Keratinocyte (primary cell): Measurements from ENCODE around the gene EHHADH. TPM values are rescaled to one million over a fixed set of nuclear protein-coding genes. Genes with fewer than 3 reads are reported as not detected.

Experiments used
- DNase-seq: peaks from one replicate; pipeline ENCODE4 v3.0.0-alpha.2; 2011; ENCODE audit warnings: low read depth, missing footprints, low spot score
- FAIRE-seq: peaks from 2 replicates; lab custom pipeline; 2011; peaks lifted over from hg19 to GRCh38; lab: Jason Lieb, UNC
- H2AFZ ChIP-seq: 2 replicates; pipeline ENCODE4 v1.6.0; 2012; ENCODE audit warnings: low read length, control low read depth, inconsistent platforms; ENCODE audit not compliant: control insufficient read depth
- H3K27ac ChIP-seq: 2 replicates; pipeline ENCODE4 v1.5.1; 2011; ENCODE audit warnings: low read length; ENCODE audit not compliant: control insufficient read depth, insufficient read depth
- H3K27me3 ChIP-seq: 3 replicates; pipeline ENCODE4 v1.6.0; 2011; ENCODE audit warnings: low read length; ENCODE audit not compliant: control insufficient read depth, insufficient read depth; ENCODE audit errors: extremely low read depth
- H3K36me3 ChIP-seq, 2 experiments: 2 replicates in 1 of 2; 3 replicates in 1 of 2; pipeline ENCODE4 v1.5.1; 2011; ENCODE audit warnings: low read length in 2 of 2, mild to moderate bottlenecking in 1 of 2; ENCODE audit not compliant: control insufficient read depth in 2 of 2, insufficient read depth in 2 of 2; ENCODE audit errors: extremely low read depth in 1 of 2
- H3K4me1 ChIP-seq: 3 replicates; pipeline ENCODE4 v1.5.1; 2011; ENCODE audit warnings: low read length; ENCODE audit not compliant: control insufficient read depth, insufficient read depth; ENCODE audit errors: extremely low read depth
- H3K4me2 ChIP-seq: 3 replicates; pipeline ENCODE4 v1.6.0; 2011; ENCODE audit warnings: low read depth, low read length; ENCODE audit not compliant: control insufficient read depth, insufficient read depth; ENCODE audit errors: extremely low read depth
- H3K4me3 ChIP-seq, 3 experiments: fragments of 200-600 bp in 1 of 3; sonication (generic) in 1 of 3; 2 replicates in 2 of 3; 3 replicates in 1 of 3; pipeline ENCODE4 v1.5.1; 2011 to 2016; ENCODE audit warnings: low read length in 3 of 3, mild to moderate bottlenecking in 3 of 3, control low read depth in 2 of 3, inconsistent platforms in 1 of 3, low read depth in 1 of 3, mixed read lengths in 1 of 3, mixed run types in 1 of 3, moderate library complexity in 1 of 3; ENCODE audit not compliant: control insufficient read depth in 2 of 3, insufficient read depth in 2 of 3; ENCODE audit errors: extremely low read depth in 1 of 3
- H3K79me2 ChIP-seq: 2 replicates; pipeline ENCODE4 v1.6.0; 2012; ENCODE audit warnings: low read length; ENCODE audit not compliant: control insufficient read depth, insufficient read depth
- H3K9ac ChIP-seq: 3 replicates; pipeline ENCODE4 v1.6.0; 2011; ENCODE audit warnings: low read length; ENCODE audit not compliant: control insufficient read depth, insufficient read depth; ENCODE audit errors: extremely low read depth
- H3K9me1 ChIP-seq: 3 replicates; pipeline ENCODE4 v1.6.0; 2011; ENCODE audit warnings: low read length; ENCODE audit not compliant: control insufficient read depth, insufficient read depth; ENCODE audit errors: extremely low read depth
- H3K9me3 ChIP-seq: 2 replicates; pipeline ENCODE4 v1.5.1; 2012; ENCODE audit warnings: low read depth, low read length; ENCODE audit not compliant: control insufficient read depth
- H4K20me1 ChIP-seq: 3 replicates; pipeline ENCODE4 v1.6.0; 2011; ENCODE audit warnings: low read length; ENCODE audit not compliant: control insufficient read depth, insufficient read depth; ENCODE audit errors: extremely low read depth
- EZH2 ChIP-seq: IDR thresholded peaks from one replicate; pipeline ENCODE4 v1.6.1; 2012; ENCODE audit warnings: inconsistent platforms, mild to moderate bottlenecking, low read length, moderate library complexity
- dilution Hi-C: fragments of 300-500 bp; cut with MboI; formaldehyde crosslinking; loops from one replicate; pipeline ENCODE4 v1.7.0; 2020; ENCODE audit warnings: low sequenced_read_pairs; ENCODE audit not compliant: extremely low pct_ligation_motif_present
- polyA plus RNA-seq, 5 experiments: library from polyadenylated mRNA; depleted of rRNA in 3 of 5; stranded (reverse) in 3 of 5; stranded (forward) in 1 of 5; unstranded in 1 of 5; fragments of >200 nt; gene quantifications; 1 replicate in 1 of 5; 2 replicates in 3 of 5; 3 replicates in 1 of 5; pipeline versions ENCODE4 v1.2.1 to v1.2.3, GENCODE V29; 2011 to 2012; ENCODE audit warnings: missing spikeins in 2 of 5, low read depth in 1 of 5, low replicate concordance in 1 of 5
- TF ChIP-seq, protein P1 (sequence below), 3 experiments: IDR thresholded peaks in 1 of 3; conservative IDR thresholded peaks in 1 of 3; optimal IDR thresholded peaks in 1 of 3; 2 replicates in 2 of 3; 3 replicates in 1 of 3; pipeline versions ENCODE3 to v1.5.1; 2011; ENCODE audit warnings: low read length in 3 of 3, mild to moderate bottlenecking in 3 of 3, moderate library complexity in 2 of 3, control low read depth in 1 of 3, inconsistent platforms in 1 of 3; ENCODE audit not compliant: insufficient read depth in 2 of 3; ENCODE audit errors: extremely low read depth in 1 of 3

The EHHADH gene
- polyA plus RNA-seq, 1 donor (not counting 4 experiments of a cell fraction or from before 2014, with no cell fraction given) = 5.6 TPM

DNA sequence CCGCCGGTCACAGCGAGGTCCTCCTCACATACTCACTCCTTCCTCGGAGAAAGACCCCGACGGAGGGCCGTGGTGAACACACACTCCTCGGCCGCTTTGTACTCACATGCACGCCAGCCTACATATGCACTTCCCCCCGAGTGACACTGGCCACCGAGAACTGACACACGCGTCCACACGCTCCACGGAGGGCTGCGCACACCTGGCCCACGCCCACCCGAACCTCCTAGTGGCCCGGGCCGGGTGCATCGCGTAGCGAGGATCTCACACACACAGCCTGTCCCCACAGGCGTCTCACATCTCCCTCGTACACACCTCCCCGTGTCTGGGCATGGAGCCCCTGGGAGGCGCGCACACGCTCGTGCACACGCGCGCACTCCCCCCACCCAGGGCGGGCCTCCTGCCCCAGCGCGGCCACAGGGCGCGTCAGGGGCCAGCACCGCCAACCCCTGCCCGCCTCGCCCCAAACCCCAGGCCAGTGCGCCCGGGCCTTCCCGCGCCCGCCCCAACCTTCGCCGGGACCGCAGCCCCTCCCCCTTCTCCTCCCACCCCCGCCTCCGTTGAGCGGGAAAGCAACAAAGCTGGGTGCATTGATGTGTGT lies 100.6 kb downstream of the EHHADH start:
- dilution Hi-C loops = no loop called here
- H3K27ac ChIP-seq = no peak overlapping the region
- H3K4me2 ChIP-seq = peak overlapping the region; percentile 74
- DNase-seq (no peak), FAIRE-seq (no peak)
- H3K9me3 ChIP-seq = no peaks in the 10 kb centered on the region
- H2AFZ ChIP-seq = peak overlapping the region; percentile 70
- H3K36me3 ChIP-seq = no peaks in the 10 kb centered on the region
- H3K79me2 ChIP-seq = no peaks in the 10 kb centered on the region
- TF ChIP-seq, protein P1, sequence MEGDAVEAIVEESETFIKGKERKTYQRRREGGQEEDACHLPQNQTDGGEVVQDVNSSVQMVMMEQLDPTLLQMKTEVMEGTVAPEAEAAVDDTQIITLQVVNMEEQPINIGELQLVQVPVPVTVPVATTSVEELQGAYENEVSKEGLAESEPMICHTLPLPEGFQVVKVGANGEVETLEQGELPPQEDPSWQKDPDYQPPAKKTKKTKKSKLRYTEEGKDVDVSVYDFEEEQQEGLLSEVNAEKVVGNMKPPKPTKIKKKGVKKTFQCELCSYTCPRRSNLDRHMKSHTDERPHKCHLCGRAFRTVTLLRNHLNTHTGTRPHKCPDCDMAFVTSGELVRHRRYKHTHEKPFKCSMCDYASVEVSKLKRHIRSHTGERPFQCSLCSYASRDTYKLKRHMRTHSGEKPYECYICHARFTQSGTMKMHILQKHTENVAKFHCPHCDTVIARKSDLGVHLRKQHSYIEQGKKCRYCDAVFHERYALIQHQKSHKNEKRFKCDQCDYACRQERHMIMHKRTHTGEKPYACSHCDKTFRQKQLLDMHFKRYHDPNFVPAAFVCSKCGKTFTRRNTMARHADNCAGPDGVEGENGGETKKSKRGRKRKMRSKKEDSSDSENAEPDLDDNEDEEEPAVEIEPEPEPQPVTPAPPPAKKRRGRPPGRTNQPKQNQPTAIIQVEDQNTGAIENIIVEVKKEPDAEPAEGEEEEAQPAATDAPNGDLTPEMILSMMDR (optimal IDR thresholded peaks at IDR 0.05 in 1 of 3, IDR thresholded peaks at IDR 0.05 in 1 of 3, conservative IDR thresholded peaks at IDR 0.05 in 1 of 3; ENCODE audit: extremely low read depth in 1 of 3, insufficient read depth in 2 of 3, low read length in 3 of 3) = no peak
- peak; percentile 38 for TF ChIP-seq EZH2
- H3K4me1 ChIP-seq = no peaks in the 10 kb centered on the region
- peak overlapping the region; percentile 23 for H3K9ac ChIP-seq
- H3K9me1 ChIP-seq = no peaks in the 10 kb centered on the region
- H3K27me3 ChIP-seq = peaks cover 38% of the 10 kb centered on the region
- no peaks in the 10 kb centered on the region for H4K20me1 ChIP-seq
- H3K4me3 ChIP-seq = peak overlapping the region in 2 of 3 experiments; percentile 13 to 54

DNA sequence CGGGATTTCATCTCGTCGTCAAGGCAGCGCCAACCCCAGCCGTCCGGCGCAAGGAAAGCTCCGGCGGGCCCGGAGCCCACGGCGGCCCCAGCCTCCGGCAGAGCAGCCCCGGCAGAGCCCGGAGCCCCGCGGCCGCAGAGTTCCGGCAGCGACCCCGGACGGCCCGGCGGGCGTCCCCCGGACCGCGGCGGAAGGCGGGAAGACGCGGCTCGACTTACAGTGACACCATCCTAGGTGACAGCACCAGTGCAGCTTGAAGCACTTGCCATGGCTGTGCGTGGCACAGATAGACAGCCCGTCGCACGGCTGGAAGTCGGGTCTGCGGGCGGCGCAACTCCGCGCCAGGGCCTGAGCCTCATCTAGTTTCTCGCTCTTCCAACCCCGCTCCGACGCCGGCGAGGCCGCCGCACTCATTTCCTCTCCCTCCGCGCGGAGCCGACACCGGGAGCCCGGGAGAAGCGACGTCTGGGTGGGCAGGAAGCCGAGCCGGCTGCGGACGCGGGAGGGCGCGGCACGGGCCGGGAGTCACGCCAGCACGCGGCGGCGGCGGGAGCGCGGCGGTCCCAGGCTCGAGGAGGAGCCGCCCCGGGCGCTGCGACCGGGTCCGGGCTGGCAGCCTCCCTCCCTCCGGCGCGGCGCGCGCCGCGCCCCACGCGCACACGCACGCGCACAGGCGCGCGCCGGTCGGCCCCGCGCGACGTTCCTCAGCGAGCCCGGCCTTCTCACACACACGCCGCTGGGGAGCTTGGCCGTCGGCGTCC lies 101.3 kb downstream of the EHHADH start, which contains the start of gene C3orf70:
Gene C3orf70, minus strand, starts transcription at position 651 of the 761 bp plus-strand sequence. Its CDS starts 237 bp downstream, at position 414.
- peak within 1 kb of the TSS; percentile 23 for H3K9ac ChIP-seq
- no peaks in the 10 kb centered on the region for H3K79me2 ChIP-seq
- H2AFZ ChIP-seq = peak within 1 kb of the TSS; percentile 71
- no peak for FAIRE-seq
- DNase-seq = no peak
- peaks cover 43% of the 10 kb centered on the region for H3K27me3 ChIP-seq
- H4K20me1 ChIP-seq = no peaks in the 10 kb centered on the region
- H3K4me2 ChIP-seq = peak within 1 kb of the TSS; percentile 74
- no peaks in the 10 kb centered on the region for H3K9me1 ChIP-seq
- H3K4me3 ChIP-seq = peak within 1 kb of the TSS; percentile 33 to 54 (median 43)
- no peaks in the 10 kb centered on the region for H3K36me3 ChIP-seq
- TF ChIP-seq EZH2 = peak; percentile 99
- TF ChIP-seq, protein P1 (optimal IDR thresholded peaks at IDR 0.05 in 1 of 3, IDR thresholded peaks at IDR 0.05 in 1 of 3, conservative IDR thresholded peaks at IDR 0.05 in 1 of 3; ENCODE audit: extremely low read depth in 1 of 3, insufficient read depth in 2 of 3, low read length in 3 of 3) = no peak
- dilution Hi-C loops = no loop called here
- no peaks in the 10 kb centered on the region for H3K9me3 ChIP-seq
- H3K4me1 ChIP-seq = no peaks in the 10 kb centered on the region
- no peak within 1 kb of the TSS for H3K27ac ChIP-seq
